ENCODE results near the gene SNCAIP.

Gene SNCAIP

GRCh38 chr5:122400341-122400740 is 88.3 kb downstream of the SNCAIP start:
- no peak for TF ChIP-seq CTCF (IDR thresholded peaks at IDR 0.05; ENCODE audit: low read depth, low read length)
- no peaks in the 10 kb centered on the region for H3K36me3 ChIP-seq
- no peaks in the 10 kb centered on the region for H3K4me1 ChIP-seq
- 0 out of 2 replicates have a peak, but pooled peaks cover 4% of the 10 kb centered on the region for H3K27me3 ChIP-seq
- H3K4me3 ChIP-seq (ENCODE audit: low read depth, low read length) = no peak overlapping the region
- H3K9me3 ChIP-seq = no peaks in the 10 kb centered on the region
- no peak for DNase-seq

- no peaks in the 10 kb centered on the region for H3K36me3 ChIP-seq
- no peak for TF ChIP-seq CTCF (IDR thresholded peaks at IDR 0.05; ENCODE audit: low read depth, low read length)
- no peak for DNase-seq
These were observed 88.9 kb downstream of the SNCAIP start for GRCh38 chr5:122400938-122401337.

DNA sequence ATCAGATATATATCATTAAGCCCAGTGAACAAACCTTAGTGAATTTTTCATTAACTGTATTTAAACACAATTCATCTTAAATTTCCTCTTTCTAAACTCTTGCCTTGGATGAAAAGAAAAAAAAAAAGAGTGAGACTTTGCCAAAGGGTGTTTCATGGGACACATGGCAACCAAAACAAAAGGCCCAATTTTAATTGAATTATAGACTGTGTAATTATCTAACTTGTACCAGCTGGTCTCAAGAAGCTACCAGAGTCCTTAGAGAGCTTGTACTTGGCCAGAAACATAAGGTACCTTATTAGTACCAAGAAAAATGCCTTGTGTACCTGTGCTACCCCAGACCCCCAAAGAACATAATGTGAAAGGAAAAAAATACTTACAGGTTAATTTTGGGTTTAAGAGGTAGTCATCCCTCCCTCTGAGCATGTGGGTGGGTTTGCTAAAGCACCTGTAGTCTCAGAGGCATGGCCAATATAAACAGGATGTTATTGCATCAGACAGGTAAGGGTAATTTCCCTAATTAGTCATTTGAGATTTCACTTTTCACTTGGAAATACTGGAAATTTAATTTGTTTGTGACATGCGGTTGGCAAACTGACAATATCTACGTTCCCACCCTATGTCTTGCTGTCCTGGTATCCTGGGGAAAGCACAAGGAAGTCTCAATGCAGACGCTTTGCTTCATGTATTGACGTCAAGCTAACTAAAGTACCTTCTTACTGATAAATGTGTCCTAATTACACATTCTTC is 90.1 kb downstream of the SNCAIP start:
- no peak for TF ChIP-seq CTCF (IDR thresholded peaks at IDR 0.05; ENCODE audit: low read depth, low read length)
- no peak for DNase-seq
- Histone ChIP-seq H3K36me3 (no peaks in the 10 kb centered on the region), H3K4me3 (ENCODE audit: low read depth, low read length) (no peak overlapping the region), H3K27me3 (0 out of 2 replicates have a peak, but pooled peaks cover 9% of the 10 kb centered on the region), H3K9me3 (no peaks in the 10 kb centered on the region), H3K4me1 (no peaks in the 10 kb centered on the region)

More at GRCh38 chr5:122400938-122401337, 88.9 kb downstream of the SNCAIP start:
- H3K9me3 ChIP-seq = no peaks in the 10 kb centered on the region
- H3K27me3 ChIP-seq = 0 out of 2 replicates have a peak, but pooled peaks cover 4% of the 10 kb centered on the region
- no peaks in the 10 kb centered on the region for H3K4me1 ChIP-seq
- no peak overlapping the region for H3K4me3 ChIP-seq (ENCODE audit: low read depth, low read length)

- no peak for TF ChIP-seq CTCF (IDR thresholded peaks at IDR 0.05; ENCODE audit: low read depth, low read length)
- Histone ChIP-seq H3K4me1 (no peaks in the 10 kb centered on the region), H3K27me3 (0 out of 2 replicates have a peak, but pooled peaks cover 9% of the 10 kb centered on the region), H3K36me3 (no peaks in the 10 kb centered on the region), H3K4me3 (ENCODE audit: low read depth, low read length) (no peak overlapping the region), H3K9me3 (no peaks in the 10 kb centered on the region)
- DNase-seq = no peak
These were observed 91.1 kb downstream of the SNCAIP start for GRCh38 chr5:122402955-122403685.

GRCh38 chr5:122404018-122404417 is 92.0 kb downstream of the SNCAIP start:
- H3K9me3 ChIP-seq = no peaks in the 10 kb centered on the region

More at GRCh38 chr5:122404018-122404417, 92.0 kb downstream of the SNCAIP start:
- 0 out of 2 replicates have a peak, but pooled peaks cover 9% of the 10 kb centered on the region for H3K27me3 ChIP-seq
- H3K4me1 ChIP-seq = no peaks in the 10 kb centered on the region
- no peak overlapping the region for H3K4me3 ChIP-seq (ENCODE audit: low read depth, low read length)
- no peaks in the 10 kb centered on the region for H3K36me3 ChIP-seq
- DNase-seq = no peak
- no peak for TF ChIP-seq CTCF (IDR thresholded peaks at IDR 0.05; ENCODE audit: low read depth, low read length)
